H1 (cell line): Measurements from ENCODE around the gene MTMR1. TPM values are rescaled to one million over a fixed set of nuclear protein-coding genes. Genes with fewer than 3 reads are reported as not detected.

Experiments used
- CTCF ChIA-PET: fragments of 300-600 bp; sonication (Branson Sonifier 250); formaldehyde crosslinking; loops from one replicate; lab custom pipeline; 2021; ENCODE audit not compliant: partially characterized antibody; lab: Charles Lee
- POLR2A ChIA-PET: fragments of 300-600 bp; sonication (Branson Sonifier 250); formaldehyde crosslinking; loops from one replicate; lab custom pipeline; 2021; ENCODE audit warnings: inconsistent platforms; ENCODE audit not compliant: partially characterized antibody; lab: Charles Lee
- DNase-seq, 2 experiments: peaks; one replicate each; pipeline versions ENCODE4 v3.0.0 to v3.0.0-alpha.2; 2010 to 2022; ENCODE audit warnings: low spot score in 2 of 2, low read depth in 1 of 2, mixed read lengths in 1 of 2
- FAIRE-seq: peaks from 2 replicates; lab custom pipeline; 2011; peaks lifted over from hg19 to GRCh38; lab: Jason Lieb, UNC
- H2AFZ ChIP-seq: 2 replicates; pipeline ENCODE4 v1.8.1; 2012; ENCODE audit warnings: low read length, inconsistent platforms
- H2AK5ac ChIP-seq: 2 replicates; pipeline ENCODE4 v1.6.1; 2013; ENCODE audit warnings: low read depth, low read length
- H2BK120ac ChIP-seq: replicated peaks from 2 replicates; pipeline ENCODE3; 2013; ENCODE audit warnings: low read depth, low read length, inconsistent platforms
- H2BK12ac ChIP-seq: 2 replicates; pipeline ENCODE4 v1.6.1; 2013; ENCODE audit warnings: low read depth, low read length
- H2BK15ac ChIP-seq: 2 replicates; pipeline ENCODE4 v1.6.1; 2013; ENCODE audit warnings: low read length
- H2BK20ac ChIP-seq: 2 replicates; pipeline ENCODE4 v1.6.1; 2013; ENCODE audit warnings: low read length
- H2BK5ac ChIP-seq: 2 replicates; pipeline ENCODE4 v1.6.1; 2013; ENCODE audit warnings: low read depth, low read length
- H3K14ac ChIP-seq: 2 replicates; pipeline ENCODE4 v1.6.1; 2013; ENCODE audit warnings: inconsistent platforms; ENCODE audit not compliant: insufficient read length
- H3K18ac ChIP-seq: 2 replicates; pipeline ENCODE4 v1.6.1; 2013; ENCODE audit warnings: low read length; ENCODE audit errors: extremely low read depth
- H3K23ac ChIP-seq: 2 replicates; pipeline ENCODE4 v1.6.1; 2013; ENCODE audit warnings: inconsistent platforms; ENCODE audit not compliant: insufficient read length
- H3K23me2 ChIP-seq: 2 replicates; pipeline ENCODE4 v1.6.1; 2013; ENCODE audit warnings: low read depth, low read length
- H3K27ac ChIP-seq: 2 replicates; pipeline ENCODE4 v1.6.1; 2011; ENCODE audit warnings: low read depth, low read length, inconsistent platforms
- H3K27me3 ChIP-seq, 4 experiments: replicated peaks in 1 of 4; 1 replicate in 1 of 4; 2 replicates in 3 of 4; pipeline versions ENCODE4 v1.6.1 to v1.8.1; 2011 to 2013; ENCODE audit warnings: low read length in 3 of 4, mild to moderate bottlenecking in 3 of 4, inconsistent platforms in 2 of 4, mixed read lengths in 2 of 4, moderate library complexity in 1 of 4; ENCODE audit not compliant: control insufficient read depth in 3 of 4, insufficient read depth in 3 of 4; ENCODE audit errors: extremely low read depth in 1 of 4
- H3K36me3 ChIP-seq, 4 experiments: 2 replicates each; pipeline versions ENCODE4 v1.6.1 to v1.8.1; 2011 to 2013; ENCODE audit warnings: mild to moderate bottlenecking in 4 of 4, low read length in 3 of 4, moderate library complexity in 2 of 4, control low read depth in 1 of 4, inconsistent platforms in 1 of 4; ENCODE audit not compliant: insufficient read depth in 4 of 4, control insufficient read depth in 2 of 4
- H3K4ac ChIP-seq: replicated peaks from 2 replicates; pipeline ENCODE3; 2013; ENCODE audit warnings: low read length, low read depth, mixed read lengths, inconsistent platforms; ENCODE audit not compliant: insufficient read length
- H3K4me1 ChIP-seq, 4 experiments: replicated peaks in 1 of 4; 1 replicate in 1 of 4; 2 replicates in 3 of 4; pipeline versions ENCODE4 v1.6.1 to v1.8.1; 2011 to 2013; ENCODE audit warnings: low read length in 3 of 4, inconsistent platforms in 2 of 4, mixed read lengths in 1 of 4; ENCODE audit not compliant: insufficient read depth in 4 of 4, control insufficient read depth in 3 of 4
- H3K4me2 ChIP-seq, 2 experiments: 2 replicates each; pipeline versions ENCODE4 v1.6.1 to v1.8.1; 2011 to 2013; ENCODE audit warnings: low read depth in 2 of 2, low read length in 2 of 2, control low read depth in 1 of 2, inconsistent platforms in 1 of 2, mild to moderate bottlenecking in 1 of 2; ENCODE audit not compliant: insufficient read depth in 1 of 2
- H3K4me3 ChIP-seq, 4 experiments: fragments of 200-600, 300-600 bp in 1 of 4; sonication (generic), shearing (Covaris generic), sonication (Bioruptor Twin) in 1 of 4; 2 replicates each; pipeline versions ENCODE4 v1.5.1 to v1.8.1; 2011 to 2016; ENCODE audit warnings: low read length in 4 of 4, low read depth in 3 of 4, control low read depth in 2 of 4, inconsistent platforms in 2 of 4, mild to moderate bottlenecking in 2 of 4, mixed read lengths in 1 of 4, moderate library complexity in 1 of 4; ENCODE audit not compliant: insufficient read depth in 2 of 4; ENCODE audit errors: extremely low read depth in 1 of 4
- H3K56ac ChIP-seq: replicated peaks from 2 replicates; pipeline ENCODE3; 2013; ENCODE audit warnings: low read depth, mild to moderate bottlenecking, mixed read lengths, low read length, inconsistent platforms; ENCODE audit not compliant: insufficient read length
- H3K79me1 ChIP-seq: 2 replicates; pipeline ENCODE4 v1.6.1; 2013; ENCODE audit warnings: low read depth, low read length, control low read depth
- H3K79me2 ChIP-seq, 2 experiments: 2 replicates each; pipeline versions ENCODE4 v1.6.1 to v1.8.1; 2012 to 2013; ENCODE audit warnings: low read length in 2 of 2, mild to moderate bottlenecking in 2 of 2, inconsistent platforms in 1 of 2; ENCODE audit not compliant: insufficient read depth in 2 of 2, control insufficient read depth in 1 of 2
- H3K9ac ChIP-seq, 4 experiments: replicated peaks in 1 of 4; 1 replicate in 1 of 4; 2 replicates in 3 of 4; pipeline versions ENCODE4 v1.6.1 to v1.8.1; 2011 to 2013; ENCODE audit warnings: low read depth in 3 of 4, low read length in 3 of 4, control low read depth in 2 of 4, mild to moderate bottlenecking in 2 of 4, moderate library complexity in 2 of 4, inconsistent platforms in 1 of 4; ENCODE audit errors: extremely low read depth in 1 of 4
- H3K9me3 ChIP-seq, 2 experiments: 2 replicates each; pipeline versions ENCODE4 v1.6.1 to v1.8.1; 2012 to 2013; ENCODE audit warnings: mild to moderate bottlenecking in 2 of 2, moderate library complexity in 2 of 2, control low read depth in 1 of 2, inconsistent platforms in 1 of 2, low read depth in 1 of 2, low read length in 1 of 2, mixed read lengths in 1 of 2; ENCODE audit not compliant: insufficient read depth in 2 of 2
- H4K20me1 ChIP-seq, 2 experiments: replicated peaks in 1 of 2; 2 replicates each; pipeline versions ENCODE3 to v1.8.1; 2011 to 2013; ENCODE audit warnings: inconsistent platforms in 2 of 2, low read length in 2 of 2, mild to moderate bottlenecking in 1 of 2; ENCODE audit not compliant: insufficient read depth in 2 of 2, control insufficient read depth in 1 of 2
- H4K5ac ChIP-seq: 2 replicates; pipeline ENCODE4 v1.6.1; 2013; ENCODE audit warnings: low read length, low read depth, mixed read lengths, inconsistent platforms; ENCODE audit not compliant: insufficient read length
- H4K8ac ChIP-seq: 2 replicates; pipeline ENCODE4 v1.8.0; 2013; ENCODE audit warnings: mild to moderate bottlenecking, moderate library complexity, low read length, inconsistent platforms; ENCODE audit not compliant: insufficient read depth; ENCODE audit errors: extremely low read depth
- H4K91ac ChIP-seq: replicated peaks from 2 replicates; pipeline ENCODE3; 2013; ENCODE audit warnings: low read length, mixed read lengths, inconsistent platforms; ENCODE audit not compliant: insufficient read length
- CREB1 ChIP-seq: IDR thresholded peaks from 2 replicates; pipeline ENCODE4 v1.6.1; 2012; ENCODE audit warnings: inconsistent platforms
- EP300 ChIP-seq, 2 experiments: IDR thresholded peaks; 1 replicate in 1 of 2; 2 replicates in 1 of 2; pipeline ENCODE4 v1.6.1; 2011 to 2012; ENCODE audit warnings: low read depth in 2 of 2, low read length in 2 of 2, mild to moderate bottlenecking in 2 of 2, borderline replicate concordance in 1 of 2, inconsistent platforms in 1 of 2, moderate library complexity in 1 of 2
- EZH2 ChIP-seq: fragments of 200-600 bp; sonication (generic); IDR thresholded peaks from 2 replicates; pipeline ENCODE4 v1.7.1; 2012; ENCODE audit warnings: low read depth, mild to moderate bottlenecking, moderate library complexity, low read length, inconsistent platforms; ENCODE audit not compliant: severe bottlenecking
- KDM4A ChIP-seq: IDR thresholded peaks from one replicate; pipeline ENCODE4 v1.7.1; 2012; ENCODE audit warnings: low read depth, mild to moderate bottlenecking, moderate library complexity, low read length, inconsistent platforms; ENCODE audit not compliant: severe bottlenecking
- MAFK ChIP-seq: IDR thresholded peaks from 2 replicates; pipeline ENCODE4 v1.6.1; 2012; ENCODE audit warnings: low read depth, mild to moderate bottlenecking, improper control_type of control experiment, low read length
- RAD21 ChIP-seq, 2 experiments: IDR thresholded peaks in 1 of 2; conservative IDR thresholded peaks in 1 of 2; 2 replicates each; pipeline ENCODE4 v1.6.1; 2011; ENCODE audit warnings: low read depth in 2 of 2, low read length in 2 of 2, improper control_type of control experiment in 1 of 2, inconsistent platforms in 1 of 2, mild to moderate bottlenecking in 1 of 2, moderate library complexity in 1 of 2
- RBBP5 ChIP-seq: IDR thresholded peaks from 2 replicates; pipeline ENCODE4 v1.7.1; 2012; ENCODE audit warnings: low read depth, mild to moderate bottlenecking, inconsistent platforms, low read length, moderate library complexity, borderline replicate concordance
- WGBS, 2 experiments: shearing (Covaris generic) in 1 of 2; methylation state at CpG; one replicate each; pipeline versions ENCODE4 v1.1.6 to v1.1.7; 2013 to 2015; ENCODE audit warnings: low lambda C conversion rate in 2 of 2, mixed read lengths in 2 of 2, inconsistent platforms in 1 of 2, low coverage in 1 of 2, missing lambda C conversion rate in 1 of 2; ENCODE audit not compliant: insufficient replicate concordance in 2 of 2, insufficient coverage in 1 of 2, insufficient read length in 1 of 2; ENCODE audit errors: extremely low coverage in 1 of 2, missing lambda C conversion rate in 1 of 2; 5-methylcytosine and 5-hydroxymethylcytosine counted together
- polyA plus RNA-seq, 7 experiments: library from polyadenylated mRNA; depleted of rRNA in 3 of 7; stranded (reverse) in 5 of 7; unstranded in 2 of 7; fragments of >200 nt in 5 of 7; fragments of 200-250 nt in 2 of 7; gene quantifications; 1 replicate in 5 of 7; 2 replicates in 1 of 7; 4 replicates in 1 of 7; pipeline versions ENCODE4 v1.2.1 to v1.2.3, GENCODE V29; 2011 to 2013; ENCODE audit warnings: missing spikeins in 2 of 7, mixed read lengths in 2 of 7
- total RNA-seq: library from RNA; stranded (reverse); fragmentation: NEBNext Ultra II Directional; extraction: Animal tissue kit (Norgen Biotek cat#: 25700); gene quantifications from 2 replicates; pipeline ENCODE4 v1.2.1, GENCODE V29; 2021
- TF ChIP-seq, protein P1 (sequence below): IDR thresholded peaks from 2 replicates; pipeline ENCODE4 v1.6.1; 2012; ENCODE audit warnings: low read length, inconsistent platforms
- TF ChIP-seq, protein P2 (sequence below): IDR thresholded peaks from 2 replicates; pipeline ENCODE4 v1.6.1; 2011; ENCODE audit warnings: low read length, improper control_type of control experiment

Gene MTMR1
- total and polyA plus RNA-seq, 2 of the 8 experiments (the other 6 are each of a cell fraction or from before 2014, with no cell fraction given) = 15.1 to 23.8 TPM

GRCh38 chrX:150655788-150656187, 37.4 kb upstream of the MTMR1 start:
- no peak overlapping the region for H3K4me2 ChIP-seq
- no peaks in the 10 kb centered on the region for H3K79me1 ChIP-seq
- H2AFZ ChIP-seq = no peak overlapping the region
- H2BK20ac ChIP-seq = no peak overlapping the region
- DNase-seq (no peak), FAIRE-seq (no peak)
- H4K20me1 ChIP-seq = no peaks in the 10 kb centered on the region
- no peaks in the 10 kb centered on the region for H3K79me2 ChIP-seq
- H3K4ac ChIP-seq = no peak overlapping the region
- H3K27me3 ChIP-seq = no peaks in the 10 kb centered on the region
- H2AK5ac ChIP-seq = no peak overlapping the region
- no peaks in the 10 kb centered on the region for H3K9me3 ChIP-seq
- no peaks in the 10 kb centered on the region for H3K4me1 ChIP-seq
- ChIA-PET POLR2A (no interaction called here), CTCF (no interaction called here)
- H3K18ac ChIP-seq = no peak overlapping the region
- no peak overlapping the region for H2BK12ac ChIP-seq
- no peak overlapping the region for H3K56ac ChIP-seq
- no peak overlapping the region for H4K5ac ChIP-seq
- no peak overlapping the region for H3K23ac ChIP-seq
- no peak overlapping the region for H2BK120ac ChIP-seq
- TF ChIP-seq MAFK (no peak), RAD21 (IDR thresholded peaks at IDR 0.05 in 1 of 2, conservative IDR thresholded peaks at IDR 0.05 in 1 of 2; ENCODE audit: low read depth in 2 of 2, low read length in 2 of 2) (no peak), CREB1 (no peak), KDM4A (no peak), EP300 (IDR thresholded peaks at IDR 0.05; ENCODE audit: borderline replicate concordance in 1 of 2, low read depth in 2 of 2, low read length in 2 of 2) (no peak), EZH2 (no peak), RBBP5 (no peak)
- TF ChIP-seq, protein P1, sequence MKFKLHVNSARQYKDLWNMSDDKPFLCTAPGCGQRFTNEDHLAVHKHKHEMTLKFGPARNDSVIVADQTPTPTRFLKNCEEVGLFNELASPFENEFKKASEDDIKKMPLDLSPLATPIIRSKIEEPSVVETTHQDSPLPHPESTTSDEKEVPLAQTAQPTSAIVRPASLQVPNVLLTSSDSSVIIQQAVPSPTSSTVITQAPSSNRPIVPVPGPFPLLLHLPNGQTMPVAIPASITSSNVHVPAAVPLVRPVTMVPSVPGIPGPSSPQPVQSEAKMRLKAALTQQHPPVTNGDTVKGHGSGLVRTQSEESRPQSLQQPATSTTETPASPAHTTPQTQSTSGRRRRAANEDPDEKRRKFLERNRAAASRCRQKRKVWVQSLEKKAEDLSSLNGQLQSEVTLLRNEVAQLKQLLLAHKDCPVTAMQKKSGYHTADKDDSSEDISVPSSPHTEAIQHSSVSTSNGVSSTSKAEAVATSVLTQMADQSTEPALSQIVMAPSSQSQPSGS = no peak
- TF ChIP-seq, protein P2, sequence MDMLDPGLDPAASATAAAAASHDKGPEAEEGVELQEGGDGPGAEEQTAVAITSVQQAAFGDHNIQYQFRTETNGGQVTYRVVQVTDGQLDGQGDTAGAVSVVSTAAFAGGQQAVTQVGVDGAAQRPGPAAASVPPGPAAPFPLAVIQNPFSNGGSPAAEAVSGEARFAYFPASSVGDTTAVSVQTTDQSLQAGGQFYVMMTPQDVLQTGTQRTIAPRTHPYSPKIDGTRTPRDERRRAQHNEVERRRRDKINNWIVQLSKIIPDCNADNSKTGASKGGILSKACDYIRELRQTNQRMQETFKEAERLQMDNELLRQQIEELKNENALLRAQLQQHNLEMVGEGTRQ = no peak
- no peak overlapping the region for H3K9ac ChIP-seq
- H2BK15ac ChIP-seq = no peak overlapping the region
- H4K91ac ChIP-seq = no peak overlapping the region
- H3K14ac ChIP-seq = no peak overlapping the region
- H3K27ac ChIP-seq = no peak overlapping the region
- H4K8ac ChIP-seq = no peak overlapping the region
- no peak overlapping the region for H3K4me3 ChIP-seq
- peaks cover 0 to 9% (median 2%) of the 10 kb centered on the region in 4 experiments; a peak in 1 of 8 replicates for H3K36me3 ChIP-seq
- 100% methylated on average over 2 of the region's 2 CpGs; no CpG with 5 or more reads in 1 of the 2 experiments for whole genome bisulfite sequencing, 2 experiments
- no peaks in the 10 kb centered on the region for H3K23me2 ChIP-seq
- no peak overlapping the region for H2BK5ac ChIP-seq
